Thyroid gland (tissue), 4 donors: Measurements from ENCODE around the gene SEMA3A.

ENCODE experiments used
- CTCF ChIP-seq, 6 experiments: fragments of 200-600 bp in 3 of 6; fragments of 450-650 bp in 3 of 6; sonication (generic) in 3 of 6; IDR thresholded peaks; one replicate each; pipeline ENCODE4 v1.5.1; 2016 to 2019; ENCODE audit warnings: antibody characterized with exemption in 6 of 6, mild to moderate bottlenecking in 2 of 6, inconsistent platforms in 1 of 6, moderate library complexity in 1 of 6
- POLR2A ChIP-seq, 2 donors: fragments of 450-650 bp; IDR thresholded peaks; one replicate each; pipeline ENCODE4 v1.6.1; 2017; ENCODE audit warnings: antibody characterized with exemption in 2 of 2, mild to moderate bottlenecking in 2 of 2, moderate library complexity in 1 of 2

GRCh38 chr7:83934118-83934734 is 260.4 kb downstream of the SEMA3A start:
- peak in 1 of 6 experiments; percentile 30 for TF ChIP-seq CTCF (IDR thresholded peaks at IDR 0.05)
- TF ChIP-seq POLR2A (IDR thresholded peaks at IDR 0.05) = no peak
